ENCODE results near the gene CEACAM16.

- TF ChIP-seq CTCF (IDR thresholded peaks at IDR 0.05) (no peak), POLR2A (IDR thresholded peaks at IDR 0.05) (no peak)
These were observed 1.8 kb upstream of the CEACAM16 start for GRCh38 chr19:44696939-44697669.

All from Peyer's patch (tissue), 4 donors.